HG03135 (cell line): ENCODE results near the gene HEBP1.

Experiments used
- ATAC-seq: cut with Tn5 transposase; IDR thresholded peaks from one replicate; pipeline ENCODE4 v1.9.1; 2021; ENCODE audit warnings: mild to moderate bottlenecking, moderate library complexity; ENCODE audit not compliant: unreplicated experiment

The HEBP1 gene

DNA sequence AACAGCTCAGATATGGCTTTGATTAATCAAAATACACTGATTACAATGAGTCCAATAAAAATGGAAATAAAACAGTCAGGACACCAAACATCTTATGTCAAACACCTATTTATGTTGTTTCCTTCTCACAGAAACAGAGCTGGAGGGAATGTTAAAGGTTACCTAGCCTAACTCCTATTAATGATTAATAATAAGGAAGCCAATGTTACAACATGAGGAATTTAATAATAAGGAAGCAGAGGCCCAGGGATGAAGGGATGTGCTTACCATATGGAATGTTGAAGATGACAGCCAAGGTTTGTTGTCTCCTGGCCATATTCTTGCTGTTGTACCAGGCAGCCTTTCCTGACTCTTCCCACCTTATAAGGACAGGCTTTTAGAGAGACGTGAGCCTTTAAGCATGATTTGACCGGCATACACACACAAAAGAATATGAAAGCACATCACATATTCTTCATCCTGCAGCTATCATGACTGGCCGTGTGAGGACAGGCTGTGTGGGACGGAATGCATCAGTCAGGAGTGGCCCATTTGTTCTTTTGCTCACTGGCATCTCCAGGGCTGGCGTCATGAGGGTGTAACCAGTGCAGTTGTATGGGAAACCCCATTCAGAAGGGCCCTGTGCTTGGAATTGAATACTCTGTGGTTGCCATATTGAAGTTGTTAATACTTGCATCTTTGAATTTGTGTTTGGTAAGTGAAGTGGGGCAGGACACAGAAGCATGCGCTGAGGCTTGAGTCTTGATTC is 45.0 kb downstream of the HEBP1 start:
- no peak for ATAC-seq

DNA sequence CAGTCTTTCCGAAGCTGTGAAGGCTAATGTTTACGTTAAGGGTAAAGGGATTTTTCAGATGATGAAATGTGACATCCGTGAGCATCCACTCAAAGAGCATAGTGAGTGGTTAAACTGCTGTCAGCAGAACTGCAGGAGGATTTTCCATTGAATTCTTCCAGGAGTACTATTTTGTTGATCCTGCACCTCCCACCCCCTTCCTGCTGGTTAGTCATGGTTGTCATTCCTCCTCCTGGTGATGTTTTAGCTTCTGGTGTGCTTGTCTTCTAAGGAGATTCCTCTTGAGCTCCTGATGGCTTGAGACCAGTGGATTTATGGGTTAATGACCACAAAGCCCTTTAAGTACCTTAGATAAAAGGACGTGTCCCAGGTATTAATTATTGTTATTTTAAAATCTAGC is 45.7 kb downstream of the HEBP1 start:
- ATAC-seq = no peak

DNA sequence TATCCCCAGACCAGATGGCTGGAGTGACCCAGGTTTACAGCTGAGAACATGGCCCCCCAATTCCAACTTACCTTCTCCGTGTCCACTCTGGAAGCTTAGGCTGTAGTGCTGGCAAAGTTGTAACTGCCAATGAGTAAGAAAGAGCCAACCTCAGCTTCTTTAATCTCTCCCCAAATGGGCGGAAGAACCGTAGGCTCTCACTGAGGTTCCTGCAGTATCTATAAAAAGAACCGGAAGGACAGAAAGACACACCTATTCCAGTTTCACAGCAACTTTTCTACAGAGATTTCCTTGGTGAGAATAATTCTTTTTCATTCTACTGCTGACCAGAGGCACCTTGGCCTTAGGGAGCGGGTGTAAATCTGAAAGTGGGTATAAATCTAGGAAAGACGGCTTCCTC is 48.0 kb downstream of the HEBP1 start, which contains the start of gene GPRC5D:
GPRC5D (minus strand) TSS at position 135 of the 400 bp plus-strand sequence. CDS start 1,786 bp downstream, outside the sequence.
- no peak for ATAC-seq

GRCh38 chr12:12951504-12951903 is 48.6 kb downstream of the HEBP1 start:
- no peak for ATAC-seq

DNA sequence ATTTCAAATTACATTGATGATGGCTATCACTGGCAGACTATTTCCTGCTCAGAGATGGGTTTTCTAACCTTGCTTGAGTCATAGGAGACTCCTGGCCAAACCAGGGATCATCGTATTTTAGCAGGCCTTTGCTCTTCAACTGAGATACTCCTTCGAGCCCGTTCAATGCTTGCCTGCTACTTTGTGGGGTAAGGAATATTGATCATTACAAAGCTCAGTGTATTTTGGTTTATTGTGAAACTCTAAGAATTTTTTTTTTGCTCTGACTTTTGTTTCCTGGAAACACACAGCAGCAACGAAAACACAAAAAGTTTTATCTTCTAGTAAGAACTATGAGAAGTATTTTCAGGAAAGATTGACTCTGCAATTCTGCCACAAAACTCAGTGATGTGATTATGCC is 52.2 kb downstream of the HEBP1 start:
- no peak for ATAC-seq

GRCh38 chr12:12946686-12947355 is 53.2 kb downstream of the HEBP1 start:
- no peak for ATAC-seq

DNA sequence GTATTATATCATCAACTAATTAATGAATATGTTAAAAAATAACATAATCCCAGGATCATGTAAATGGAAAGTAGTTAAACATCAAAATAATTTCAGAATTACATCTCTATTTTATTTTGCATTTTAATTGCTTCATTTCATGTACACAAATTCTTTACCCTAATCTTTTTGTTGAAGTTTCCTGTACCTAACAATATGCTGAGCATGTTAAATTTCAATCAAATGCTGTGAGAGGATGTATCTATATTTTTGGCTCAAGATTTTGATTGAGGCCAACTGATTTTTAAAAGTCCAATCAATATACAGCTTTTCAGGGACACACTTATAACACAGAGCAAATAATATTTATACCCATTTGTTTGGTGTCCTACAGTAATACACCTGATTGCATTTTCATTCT is 54.5 kb downstream of the HEBP1 start:
- ATAC-seq = no peak

- ATAC-seq = no peak
These were observed 56.3 kb downstream of the HEBP1 start for GRCh38 chr12:12943586-12944260.

- no peak for ATAC-seq
These were observed 58.4 kb downstream of the HEBP1 start for GRCh38 chr12:12941450-12942350.

DNA sequence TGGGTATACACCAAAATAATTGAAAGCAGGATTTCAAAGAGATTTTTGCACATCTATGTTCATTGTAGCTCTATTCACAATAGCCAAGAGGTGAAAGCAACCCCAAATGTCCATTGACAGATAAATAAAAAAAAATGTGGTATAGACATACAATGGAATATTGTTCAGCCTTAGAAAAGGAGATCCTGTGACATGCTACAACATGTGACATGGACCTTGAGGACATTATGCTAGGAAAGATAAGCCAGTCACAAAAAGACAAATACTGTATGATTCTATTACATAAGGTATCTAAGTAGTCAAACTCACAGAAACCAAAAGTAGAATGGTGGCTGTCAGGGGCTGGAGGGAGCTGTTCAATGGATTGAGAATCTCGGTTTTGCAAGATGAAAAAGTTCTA is 60.2 kb downstream of the HEBP1 start:
- ATAC-seq = no peak

- ATAC-seq = no peak
These were observed 61.5 kb downstream of the HEBP1 start for GRCh38 chr12:12938541-12938940.

DNA sequence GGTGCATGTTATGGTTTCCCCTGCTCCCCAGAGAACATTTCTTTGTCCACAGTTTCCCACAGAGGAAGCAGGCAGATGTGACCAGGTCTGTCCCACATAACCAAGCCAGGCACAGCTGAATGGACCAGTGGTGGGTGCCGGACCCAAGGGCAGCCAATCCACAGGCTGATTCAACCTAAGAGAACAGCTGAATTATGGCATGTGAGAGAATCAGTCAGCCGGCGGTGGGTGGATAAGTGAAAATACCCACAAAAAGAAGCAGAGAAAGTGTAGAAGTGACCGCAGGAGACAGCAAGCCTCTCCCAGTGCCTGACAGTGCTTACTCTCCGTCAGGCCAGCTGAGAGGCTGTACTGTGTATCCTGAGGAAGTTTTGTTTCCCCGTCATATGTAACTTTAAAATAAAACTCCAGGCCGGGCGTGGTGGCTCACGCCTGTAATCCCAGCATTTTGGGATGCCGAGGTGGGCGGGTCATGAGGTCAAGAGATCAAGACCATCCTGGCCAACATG is 63.0 kb downstream of the HEBP1 start:
- ATAC-seq = no peak

- ATAC-seq = no peak
These were observed 65.5 kb downstream of the HEBP1 start for GRCh38 chr12:12934556-12934955.

DNA sequence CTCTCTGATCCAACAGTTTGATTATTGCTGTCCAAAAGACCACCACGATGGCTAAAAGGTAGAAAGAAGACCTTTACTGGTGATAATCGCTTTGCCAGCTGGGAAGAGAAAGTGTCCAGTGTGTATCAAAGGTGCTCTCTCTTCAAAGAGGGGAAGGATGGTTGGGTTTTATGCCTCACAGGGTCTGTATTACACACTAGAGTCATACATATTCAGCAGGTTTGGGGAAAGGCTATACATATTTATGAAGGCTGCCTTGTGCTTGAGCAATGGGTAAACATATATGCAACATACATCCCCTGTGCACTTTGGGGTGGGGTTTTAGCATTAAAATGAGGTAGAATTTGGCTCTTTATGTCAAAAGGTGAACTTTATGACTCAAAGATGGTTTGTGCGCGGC is 66.3 kb downstream of the HEBP1 start:
- no peak for ATAC-seq

DNA sequence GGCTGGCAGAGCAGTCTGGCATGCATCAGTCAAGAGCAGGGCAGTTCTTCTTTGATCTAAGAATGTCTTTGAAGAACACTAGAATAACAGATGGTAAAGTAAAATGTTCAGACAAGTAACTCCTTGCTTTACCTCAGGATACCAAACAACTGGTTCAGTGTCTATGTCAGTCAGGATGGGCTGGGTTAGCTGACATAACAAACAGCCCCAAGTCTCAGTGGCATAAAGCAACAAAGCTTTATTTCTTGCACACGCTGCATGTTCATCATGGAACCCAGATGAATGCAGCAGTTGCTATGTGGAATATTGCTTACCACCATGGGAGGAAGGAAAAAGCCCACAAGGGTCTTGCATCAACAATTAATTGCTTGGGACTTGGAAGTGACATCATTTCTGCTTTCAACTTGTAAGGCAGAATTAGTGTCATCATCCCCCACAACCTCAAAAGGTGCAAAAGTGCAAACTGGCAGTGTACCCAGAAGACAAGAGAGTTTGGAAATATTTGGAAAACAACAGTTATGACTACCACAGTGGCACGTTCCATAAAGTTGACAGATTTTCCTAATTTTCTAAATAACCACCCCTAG is 69.3 kb downstream of the HEBP1 start:
- ATAC-seq = no peak

DNA sequence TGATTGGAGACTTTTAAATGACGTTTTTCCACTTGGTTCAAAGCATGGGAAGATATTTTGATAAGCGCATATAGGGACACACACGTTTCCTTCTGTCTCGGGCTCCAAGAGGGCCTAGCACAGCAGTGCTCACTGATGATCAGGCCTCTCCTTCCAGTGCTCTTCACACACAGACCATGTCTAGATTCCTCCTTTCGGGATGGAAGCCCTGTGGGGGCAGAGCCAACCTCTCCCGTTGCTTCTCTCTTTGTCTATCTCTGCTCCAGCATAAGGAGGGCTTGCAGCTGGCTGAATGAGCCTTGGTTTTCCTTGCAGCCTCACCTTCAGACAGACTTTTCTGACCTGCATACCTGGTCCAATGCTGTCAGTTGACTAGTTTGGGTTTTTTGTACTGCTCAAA is 70.4 kb downstream of the HEBP1 start:
- ATAC-seq = no peak

DNA sequence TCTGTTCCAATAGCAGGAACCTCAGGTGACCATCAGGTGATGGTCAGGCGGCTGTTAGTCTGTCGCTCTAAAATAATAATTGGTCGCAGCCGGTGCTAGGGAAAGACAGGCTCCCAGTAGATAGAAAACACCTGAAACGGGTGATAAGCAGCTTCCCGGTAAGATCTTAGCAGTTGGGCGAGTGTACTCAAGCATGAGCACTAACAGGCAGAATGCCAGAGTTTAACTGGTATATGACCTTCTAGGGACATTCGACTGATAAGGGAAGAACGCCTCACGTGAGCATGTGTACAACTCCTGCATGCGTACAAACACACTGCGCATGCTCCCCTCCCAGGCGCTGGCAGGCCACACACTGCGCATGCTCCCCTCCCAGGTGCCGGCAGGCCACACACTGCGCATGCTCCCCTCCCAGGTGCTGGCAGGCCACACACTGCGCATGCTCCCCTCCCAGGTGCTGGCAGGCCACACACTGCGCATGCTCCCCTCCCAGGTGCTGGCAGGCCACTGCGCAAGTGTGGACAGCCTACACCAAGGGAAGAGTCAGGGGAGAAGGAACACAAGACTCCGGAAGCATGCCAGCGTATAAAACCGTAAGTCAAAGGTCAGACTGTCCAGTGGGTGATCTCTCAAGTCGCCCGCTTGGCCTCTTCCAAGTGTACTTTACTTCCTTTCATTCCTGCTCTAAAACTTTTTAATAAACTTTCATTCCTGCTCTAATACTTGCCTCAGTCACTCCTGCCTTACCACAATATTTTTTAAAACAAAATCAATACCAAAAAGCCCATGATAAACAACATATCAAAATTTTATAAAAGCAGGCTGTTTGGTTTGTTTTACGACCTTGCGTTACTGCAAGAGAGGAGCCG is 72.6 kb downstream of the HEBP1 start:
- ATAC-seq = no peak

DNA sequence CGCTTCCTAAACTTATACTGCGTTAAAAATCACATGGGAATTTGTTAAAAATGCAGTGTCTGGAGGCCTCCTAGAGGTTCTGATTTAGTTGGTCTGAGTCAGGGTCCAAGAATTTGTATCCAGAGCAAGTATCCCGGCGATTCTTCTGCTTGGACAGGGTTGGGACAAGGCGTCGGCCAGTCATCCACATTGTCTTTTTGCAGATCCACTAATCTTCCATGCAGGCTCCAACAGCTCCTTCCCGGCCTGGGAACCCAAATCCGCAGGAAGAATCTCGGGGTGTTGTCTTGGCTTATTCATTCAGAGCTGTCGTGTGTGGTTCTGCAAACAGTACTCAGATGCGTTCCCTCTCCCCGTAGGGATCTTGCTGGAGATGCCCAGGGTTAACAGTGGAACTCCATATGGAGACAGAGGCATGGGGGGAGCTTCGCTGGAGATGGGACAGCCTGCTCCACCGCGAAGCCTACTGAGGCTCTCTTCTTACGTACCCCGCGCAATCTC is 73.4 kb downstream of the HEBP1 start:
- ATAC-seq = no peak

GRCh38 chr12:12925388-12925787 is 74.7 kb downstream of the HEBP1 start:
- ATAC-seq = no peak
